GM18861 (cell line): Measurements from ENCODE around the gene SYMPK.

Source experiments
- ATAC-seq: cut with Tn5 transposase; IDR thresholded peaks from one replicate; pipeline ENCODE4 v1.9.1; 2021; ENCODE audit not compliant: unreplicated experiment

Gene SYMPK

GRCh38 chr19:45782820-45783785 lies 79.8 kb downstream of the SYMPK start:
- no peak for ATAC-seq

- no peak for ATAC-seq
Observed at GRCh38 chr19:45782162-45782691, 80.7 kb downstream of the SYMPK start, which contains the start of gene DMPK. Gene DMPK, minus strand, starts transcription at chr19:45782490. Its CDS starts 138 bp downstream, at chr19:45782352.

GRCh38 chr19:45781214-45782161 lies 81.5 kb downstream of the SYMPK start:
- no peak for ATAC-seq

- ATAC-seq = no peak
Observed at GRCh38 chr19:45780448-45781213, 82.3 kb downstream of the SYMPK start.

GRCh38 chr19:45780146-45780447 lies 82.8 kb downstream of the SYMPK start:
- no peak for ATAC-seq

- no peak for ATAC-seq
Observed at GRCh38 chr19:45779231-45780145, 83.5 kb downstream of the SYMPK start.

GRCh38 chr19:45778010-45778661 lies 84.8 kb downstream of the SYMPK start:
- no peak for ATAC-seq

GRCh38 chr19:45777395-45777961 lies 85.5 kb downstream of the SYMPK start:
- ATAC-seq = no peak

GRCh38 chr19:45774765-45775164 lies 88.2 kb downstream of the SYMPK start:
- no peak for ATAC-seq

- ATAC-seq = no peak
Observed at GRCh38 chr19:45773384-45773783, 89.6 kb downstream of the SYMPK start.

- no peak for ATAC-seq
Observed at GRCh38 chr19:45772912-45773311, 90.0 kb downstream of the SYMPK start.

- no peak for ATAC-seq
Observed at GRCh38 chr19:45772130-45772840, 90.7 kb downstream of the SYMPK start.

GRCh38 chr19:45771311-45771933 lies 91.5 kb downstream of the SYMPK start:
- ATAC-seq = no peak

- peak; percentile 36 for ATAC-seq
Observed at GRCh38 chr19:45770192-45771101, 92.5 kb downstream of the SYMPK start.

GRCh38 chr19:45769821-45770191 lies 93.1 kb downstream of the SYMPK start:
- no peak for ATAC-seq

- peak; percentile 44 for ATAC-seq
Observed at GRCh38 chr19:45768984-45769782, 93.8 kb downstream of the SYMPK start, which contains the start of gene SIX5. Gene SIX5, minus strand, starts transcription at chr19:45769252. Its CDS starts 408 bp downstream, at chr19:45768844.
